COLO668 (cell line): ENCODE measurements around the gene TSLP.

Experiments used
- DNase-seq: peaks from one replicate; lab custom pipeline; 2025; ENCODE audit not compliant: unreplicated experiment; lab: John Stamatoyannopoulos, UW

Gene TSLP

DNA sequence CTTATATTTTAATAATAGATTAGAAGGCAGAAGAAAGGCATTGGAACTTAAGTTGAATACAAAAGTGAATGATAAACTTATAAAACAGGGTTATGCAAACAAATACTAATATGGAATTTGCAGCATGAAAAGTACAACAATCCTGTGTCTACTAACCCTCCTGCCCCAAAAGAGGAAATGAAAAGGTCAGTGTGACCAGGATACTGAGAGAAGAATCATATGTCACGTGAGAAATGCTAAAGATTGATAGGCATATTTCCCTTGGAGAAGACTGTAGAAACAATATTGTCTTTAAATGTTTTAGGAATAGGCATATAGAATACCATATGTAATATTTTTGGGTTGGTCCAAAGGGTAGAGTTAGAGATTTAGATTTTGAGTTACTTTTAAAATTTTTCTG lies 24.5 kb downstream of the TSLP start:
- DNase-seq: no peak

DNA sequence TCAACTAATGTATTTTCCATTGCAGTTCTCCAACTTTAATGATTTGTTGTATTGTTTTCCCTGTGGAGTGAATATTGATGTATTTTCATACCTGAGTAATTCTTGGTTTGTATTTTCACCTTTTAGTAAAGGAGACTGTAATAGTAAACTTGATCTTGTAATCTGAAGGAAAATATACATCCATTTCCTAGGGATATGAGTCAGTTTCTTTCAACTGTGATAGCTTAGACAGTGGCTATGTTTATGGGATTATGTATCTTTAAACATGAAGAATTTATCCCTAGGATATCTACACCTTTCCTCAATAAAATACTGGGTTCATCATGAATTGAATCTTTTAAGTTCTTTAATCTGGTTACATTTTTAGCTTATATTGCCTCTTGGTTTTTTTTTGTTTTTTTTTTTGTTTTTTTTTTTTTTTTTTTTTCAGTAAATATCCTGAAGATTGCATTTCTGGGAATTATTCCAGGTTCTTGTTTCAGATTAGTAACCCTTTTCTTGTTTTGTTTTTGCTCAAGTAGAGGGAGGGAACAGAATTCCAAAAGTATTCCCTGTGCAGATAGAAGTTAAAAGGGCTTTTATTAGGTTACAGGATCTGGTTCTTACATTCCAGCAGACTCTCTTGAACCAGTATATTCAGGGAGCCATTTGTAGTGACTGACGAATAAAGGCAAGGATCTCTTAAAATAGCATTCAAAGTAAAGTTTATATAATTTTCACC lies 27.7 kb downstream of the TSLP start:
- no peak for DNase-seq

DNA sequence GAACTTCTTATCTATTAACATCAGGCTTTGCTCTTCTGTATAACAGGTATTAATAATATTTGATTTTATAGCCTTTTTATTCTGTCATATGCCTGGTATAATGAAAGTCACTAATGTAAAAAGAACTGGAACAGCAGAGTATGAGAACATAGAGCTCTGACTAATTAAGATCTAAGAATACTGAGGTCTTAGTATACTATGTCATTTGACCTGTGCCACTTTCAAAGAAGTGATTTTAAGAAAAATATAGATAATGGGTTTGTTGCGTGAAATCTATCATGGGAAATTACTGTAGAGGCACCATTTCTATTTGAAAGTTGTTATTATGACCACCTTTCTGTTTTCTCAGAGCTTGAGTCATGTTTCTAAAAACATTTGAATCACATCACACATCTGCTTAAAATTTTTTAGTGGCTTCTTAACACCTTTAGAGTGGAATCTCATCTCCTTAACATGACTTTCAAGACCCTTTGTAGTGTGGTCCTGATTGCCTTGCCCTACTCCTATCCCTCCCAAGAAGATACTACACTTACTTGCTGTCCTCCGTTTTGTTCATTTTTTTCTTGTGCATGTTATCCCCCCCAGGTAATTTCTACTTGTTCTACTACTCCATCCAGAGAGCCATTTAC lies 34.9 kb downstream of the TSLP start:
- DNase-seq: no peak

DNA sequence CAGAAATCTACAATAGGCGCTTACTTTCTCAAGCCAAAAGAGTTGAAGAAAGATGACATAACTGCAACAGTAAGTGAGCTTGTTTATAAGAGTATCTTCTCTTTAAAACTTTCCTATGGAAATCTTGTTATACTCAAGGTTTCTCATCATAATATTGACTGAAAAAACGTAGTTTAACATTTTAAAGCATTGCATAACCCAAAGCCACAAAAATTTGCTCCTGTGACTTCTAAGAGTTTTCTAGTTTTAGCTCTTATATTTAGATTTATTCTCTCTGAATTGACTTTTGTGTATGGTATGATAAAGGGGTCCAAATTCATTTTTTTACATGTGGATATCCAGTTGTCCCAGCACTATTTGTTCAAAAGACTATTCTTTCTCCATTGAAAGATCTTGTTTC lies 35.9 kb downstream of the TSLP start:
- DNase-seq: no peak

DNA sequence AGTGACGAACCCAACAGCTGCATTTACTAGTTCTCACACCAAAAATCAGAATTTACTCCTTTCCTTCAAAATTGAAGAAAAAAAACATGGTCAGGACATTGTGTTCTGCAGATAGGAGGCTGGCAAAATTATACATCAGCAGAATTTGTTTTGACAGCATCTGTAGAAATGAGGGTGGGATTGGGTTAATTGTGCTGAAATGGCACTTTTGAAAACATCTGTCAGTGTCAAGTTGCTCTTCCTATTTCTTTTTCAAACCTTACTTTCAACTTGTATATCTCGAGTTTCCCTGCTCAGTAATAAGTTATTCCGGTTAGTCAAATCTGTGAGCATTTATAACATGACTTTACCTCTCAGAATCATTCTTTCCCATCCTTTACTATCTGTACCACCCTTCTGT lies 40.4 kb downstream of the TSLP start:
- DNase-seq: no peak

DNA sequence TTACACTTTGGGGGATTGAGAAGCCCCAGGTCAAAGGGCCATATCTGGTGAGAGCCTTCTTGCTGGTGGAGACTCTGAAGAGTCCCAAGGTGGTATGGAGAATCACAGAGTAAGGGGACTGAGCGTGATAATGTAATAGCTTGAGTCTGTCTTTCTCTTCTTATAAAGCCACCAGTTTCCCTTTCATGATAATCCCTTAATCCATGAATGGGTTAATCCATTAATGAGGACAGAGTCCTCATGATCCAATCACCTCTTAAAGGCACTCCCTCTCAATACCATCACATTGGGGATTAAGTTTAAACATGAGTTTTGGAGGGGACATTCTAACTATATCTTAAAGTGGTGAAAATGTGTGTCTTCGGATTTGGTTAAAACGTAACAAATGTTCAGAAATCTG lies 42.2 kb downstream of the TSLP start:
- DNase-seq: no peak

DNA sequence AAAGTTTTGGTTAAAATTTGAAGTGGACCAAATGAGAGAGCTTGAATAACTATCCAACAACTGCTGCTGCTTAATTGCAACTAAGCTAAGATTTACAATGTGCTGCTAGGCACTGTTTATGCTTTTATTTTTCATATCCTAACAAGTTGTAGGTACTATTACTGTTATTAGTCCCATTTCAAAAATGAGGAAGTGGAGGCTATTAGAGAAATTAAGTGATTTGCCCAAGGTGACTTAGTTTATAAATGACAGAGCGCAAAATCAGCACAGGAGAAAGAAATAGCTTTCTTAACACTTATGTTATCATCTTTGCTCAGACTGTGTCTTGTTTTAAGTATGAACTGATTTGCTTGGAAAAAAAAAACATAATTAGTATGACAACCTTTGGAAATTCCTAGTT lies 43.7 kb downstream of the TSLP start:
- DNase-seq: no peak

DNA sequence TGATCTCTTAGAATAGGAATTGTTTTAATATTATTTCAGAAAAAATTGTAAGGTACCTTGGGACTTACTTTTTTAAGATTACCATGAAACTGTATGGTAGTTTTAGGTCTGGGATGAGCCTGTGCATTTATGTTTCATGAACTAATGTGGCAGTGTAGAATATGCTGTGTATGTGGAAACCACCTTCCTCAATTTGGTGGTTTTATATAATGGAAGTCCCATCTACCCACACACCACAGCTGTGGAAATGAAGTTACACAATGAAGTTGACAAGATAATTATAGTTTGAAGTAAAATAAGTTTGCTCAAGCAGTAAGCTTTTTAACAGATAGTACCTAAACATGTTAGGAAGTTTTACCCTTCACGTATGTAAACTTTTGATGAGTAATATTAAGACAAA lies 45.0 kb downstream of the TSLP start:
- DNase-seq: no peak

DNA sequence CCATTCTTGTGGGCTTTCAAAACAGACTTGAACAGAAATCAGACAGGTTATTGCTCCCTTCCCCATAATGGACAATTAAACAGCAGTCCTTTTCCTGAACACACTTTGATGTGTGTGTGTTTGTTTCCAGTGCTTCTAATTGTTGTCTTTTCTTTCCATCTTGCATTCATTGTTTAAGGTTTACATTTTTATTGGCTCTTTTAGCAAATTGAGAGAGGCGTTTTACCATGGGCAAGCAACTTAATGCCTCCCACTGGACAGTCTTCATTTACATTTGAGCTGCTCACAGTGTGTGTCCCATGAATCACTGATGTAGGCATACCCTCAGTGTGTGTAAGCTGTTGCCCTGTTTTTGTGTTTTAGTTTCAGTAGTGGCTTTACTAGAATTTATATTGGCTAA lies 45.6 kb downstream of the TSLP start:
- DNase-seq: no peak

DNA sequence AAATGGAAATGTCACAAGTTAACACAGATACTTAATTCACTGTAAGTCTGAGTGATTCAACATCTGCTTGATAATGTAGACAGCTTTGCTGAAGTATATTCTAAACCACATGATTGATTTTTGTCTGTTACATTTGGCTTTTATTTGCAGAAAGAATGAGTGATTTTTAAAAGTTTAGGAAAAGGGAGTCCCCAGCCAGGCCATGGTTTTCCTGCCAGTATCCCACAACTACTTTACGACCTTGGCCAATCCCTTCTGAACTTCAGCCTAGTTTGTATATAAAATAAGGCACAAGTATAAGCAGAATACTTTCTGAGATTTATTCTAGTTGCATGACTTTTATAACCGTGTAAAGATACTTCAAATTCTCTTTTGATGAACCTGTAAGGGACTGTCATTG lies 47.7 kb downstream of the TSLP start:
- DNase-seq: no peak

DNA sequence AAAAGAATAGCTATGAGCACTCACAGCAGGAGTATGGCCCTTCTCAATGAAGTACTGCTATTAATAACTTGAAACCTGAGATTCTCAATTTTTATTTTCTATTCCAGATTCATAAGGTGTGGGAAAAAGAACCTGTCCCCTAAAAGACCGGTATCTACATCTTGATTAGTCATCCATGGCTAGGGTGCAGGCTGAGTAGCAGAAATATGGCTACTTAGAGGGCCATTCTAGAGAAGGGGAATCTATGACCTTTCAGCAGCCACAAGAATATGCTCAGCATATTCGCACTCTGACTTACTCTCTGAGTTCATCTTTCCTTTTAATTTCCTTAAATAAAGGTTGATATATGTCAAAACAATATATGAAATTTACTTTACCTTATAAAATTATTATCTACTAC lies 48.3 kb downstream of the TSLP start:
- DNase-seq: no peak

DNA sequence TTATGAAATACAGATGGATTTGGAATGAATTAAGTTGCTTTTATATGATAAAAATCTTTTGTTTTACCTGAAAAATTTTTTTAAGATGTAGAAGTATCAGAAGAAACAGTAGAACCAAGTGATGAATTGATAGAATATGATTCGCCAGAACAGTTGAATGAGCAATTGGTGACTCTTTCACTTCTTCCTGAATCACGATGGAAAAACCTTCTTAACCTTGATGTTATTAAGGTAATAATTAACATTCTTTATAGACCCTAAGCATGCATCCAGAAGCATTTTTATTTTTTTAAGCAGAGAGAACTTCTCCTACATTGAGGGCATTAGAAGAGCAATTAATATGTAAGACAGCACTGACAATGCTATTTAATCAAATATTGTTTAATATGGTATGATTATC lies 49.4 kb downstream of the TSLP start:
- no peak for DNase-seq

DNA sequence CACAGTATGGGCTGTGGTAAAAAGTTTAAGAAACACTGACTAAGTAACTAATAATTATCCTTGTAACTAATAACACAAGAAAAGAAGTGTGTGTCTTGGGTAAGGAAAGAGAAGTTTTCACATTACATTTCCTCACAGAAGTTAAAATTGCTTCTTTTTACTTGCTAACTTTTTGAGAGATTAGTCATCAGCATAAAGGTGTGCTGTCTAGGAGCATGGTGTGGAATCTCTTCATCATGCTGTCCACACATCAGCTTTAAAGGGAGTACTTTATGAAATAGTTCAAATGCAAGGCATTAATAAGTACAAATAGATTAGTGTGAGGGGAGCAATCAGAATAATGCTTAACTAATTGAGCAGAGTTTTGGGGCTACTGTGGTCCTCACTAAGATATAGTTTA lies 50.4 kb downstream of the TSLP start:
- DNase-seq: no peak

DNA sequence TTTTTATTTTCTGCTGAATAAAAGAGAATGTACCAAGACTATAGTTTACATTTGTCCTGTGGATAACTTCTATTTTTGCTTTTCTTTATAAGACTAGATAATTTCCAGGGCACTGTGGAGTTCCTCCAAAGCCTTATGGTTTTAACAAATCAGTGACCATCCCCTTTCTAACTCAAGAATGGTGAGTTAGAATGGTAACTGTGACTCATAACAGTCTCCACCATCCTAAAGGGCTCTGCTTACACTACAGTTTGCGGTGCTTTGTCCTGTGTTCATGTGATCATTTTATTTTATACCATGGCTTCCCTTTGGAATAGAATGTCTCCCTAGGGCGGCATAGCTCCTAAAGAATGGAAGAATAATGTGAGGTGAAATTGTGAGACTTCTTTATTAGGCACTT lies 50.9 kb downstream of the TSLP start:
- no peak for DNase-seq

DNA sequence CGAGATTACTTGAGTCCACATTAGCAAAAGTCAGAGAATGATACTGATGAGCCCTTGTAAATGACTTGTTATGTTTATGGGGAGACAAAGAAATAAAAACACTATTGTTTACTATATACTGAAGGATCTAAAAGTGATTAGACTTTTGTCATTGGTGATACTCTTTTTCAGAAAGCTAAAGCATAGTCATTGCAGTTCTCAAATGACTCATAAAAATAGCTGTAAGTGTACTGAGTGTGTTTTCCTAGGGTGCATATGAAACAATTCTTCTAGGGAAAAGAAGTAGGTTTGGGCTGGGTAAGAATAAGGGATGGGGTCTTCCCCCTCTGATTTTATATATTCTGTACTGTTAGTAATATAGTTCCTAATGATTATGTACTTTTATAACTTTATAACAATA lies 53.3 kb downstream of the TSLP start:
- DNase-seq: no peak

DNA sequence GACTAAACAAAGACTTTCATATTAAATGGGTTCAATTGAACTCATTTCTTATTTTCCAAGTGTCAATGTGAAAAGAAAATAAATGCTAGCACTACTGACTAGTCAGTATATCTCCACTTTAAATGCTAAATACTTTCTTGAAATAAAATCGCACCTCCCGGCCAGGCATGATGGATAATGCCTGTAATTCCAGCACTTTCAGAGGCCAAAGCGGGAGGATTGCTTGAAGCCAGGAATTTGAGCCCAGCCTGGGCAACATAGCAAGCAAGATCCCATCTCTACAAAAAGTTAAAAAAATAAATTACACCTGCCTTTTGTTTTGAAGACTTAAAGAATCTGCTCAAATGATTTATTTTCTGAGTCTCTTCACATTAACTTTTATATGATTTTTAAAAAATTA lies 55.4 kb downstream of the TSLP start:
- no peak for DNase-seq
